NCI-H2107 (cell line): Measurements from ENCODE around the gene TNIP1.

ENCODE experiments used
- DNase-seq: peaks from one replicate; lab custom pipeline; 2025; lab: John Stamatoyannopoulos, UW

The TNIP1 gene

GRCh38 chr5:151083081-151083676, 2.3 kb upstream of the TNIP1 start:
- no peak for DNase-seq

GRCh38 chr5:151082282-151082902, 1.6 kb upstream of the TNIP1 start:
- no peak for DNase-seq

DNA sequence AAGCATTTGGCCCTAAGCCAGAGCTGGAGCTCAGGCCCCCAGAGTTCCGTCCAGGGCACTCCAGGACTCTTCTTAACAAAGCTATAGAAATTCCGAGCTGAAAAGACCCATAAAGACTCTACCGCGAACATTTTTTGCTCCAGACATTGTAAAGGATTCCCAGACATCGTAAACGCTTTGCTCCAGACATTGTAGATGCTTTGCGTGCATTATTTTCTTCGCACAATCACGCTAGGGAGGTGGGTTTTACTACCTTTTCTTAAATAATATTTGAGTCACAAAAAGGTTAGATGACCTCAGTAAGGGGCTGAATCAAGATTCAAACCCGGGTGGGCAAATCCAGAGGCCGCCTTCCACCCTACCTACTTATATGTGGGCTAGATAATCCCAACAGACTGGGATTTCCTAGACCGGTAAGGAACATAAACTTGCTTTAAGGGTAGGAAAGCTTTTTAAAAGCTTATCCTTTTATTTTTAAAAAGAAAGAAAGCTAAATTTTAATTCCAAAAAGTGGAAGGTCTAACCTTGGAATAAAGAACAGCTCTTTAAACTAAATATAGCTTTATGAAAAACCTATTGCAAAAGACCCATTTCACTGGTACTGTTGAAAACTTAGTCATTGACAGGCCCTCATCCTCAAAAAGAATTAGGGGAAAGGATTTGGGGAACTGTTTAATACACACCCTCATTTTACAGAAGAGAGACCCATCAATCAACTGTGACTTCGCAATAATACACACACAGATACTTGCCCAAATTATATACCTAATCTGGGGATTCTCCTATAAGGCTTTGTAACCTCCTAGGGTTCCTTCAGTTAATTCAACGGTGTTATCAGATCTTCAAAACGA, 822 bp upstream of the TNIP1 start:
- no peak for DNase-seq

- DNase-seq = no peak
These were observed 809 bp downstream of the TNIP1 start for GRCh38 chr5:151079838-151080612.

GRCh38 chr5:151078490-151079262, 2.2 kb downstream of the TNIP1 start:
- DNase-seq = no peak

- no peak for DNase-seq
These were observed 2.9 kb downstream of the TNIP1 start for GRCh38 chr5:151077967-151078366.

DNA sequence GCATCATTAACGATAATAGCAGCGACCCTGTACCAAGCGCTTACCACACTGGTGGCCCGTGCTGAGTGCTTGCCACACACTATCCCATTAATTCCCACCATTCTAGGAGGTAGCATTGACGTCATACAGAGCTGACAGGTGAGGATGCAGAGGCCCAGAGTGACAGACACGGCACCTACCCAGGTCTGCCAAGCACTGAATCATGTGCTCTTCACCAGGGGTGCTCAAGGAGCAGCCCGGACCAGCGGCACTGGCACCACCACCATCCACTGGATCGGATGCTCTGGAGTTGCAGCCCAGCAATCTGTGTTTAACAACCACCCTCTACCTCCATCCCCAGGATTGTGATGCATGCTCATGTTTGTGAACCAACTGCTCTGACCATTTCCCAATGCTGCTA, 3.4 kb downstream of the TNIP1 start:
- no peak for DNase-seq

- no peak for DNase-seq
These were observed 4.2 kb downstream of the TNIP1 start for GRCh38 chr5:151076616-151077015.

DNA sequence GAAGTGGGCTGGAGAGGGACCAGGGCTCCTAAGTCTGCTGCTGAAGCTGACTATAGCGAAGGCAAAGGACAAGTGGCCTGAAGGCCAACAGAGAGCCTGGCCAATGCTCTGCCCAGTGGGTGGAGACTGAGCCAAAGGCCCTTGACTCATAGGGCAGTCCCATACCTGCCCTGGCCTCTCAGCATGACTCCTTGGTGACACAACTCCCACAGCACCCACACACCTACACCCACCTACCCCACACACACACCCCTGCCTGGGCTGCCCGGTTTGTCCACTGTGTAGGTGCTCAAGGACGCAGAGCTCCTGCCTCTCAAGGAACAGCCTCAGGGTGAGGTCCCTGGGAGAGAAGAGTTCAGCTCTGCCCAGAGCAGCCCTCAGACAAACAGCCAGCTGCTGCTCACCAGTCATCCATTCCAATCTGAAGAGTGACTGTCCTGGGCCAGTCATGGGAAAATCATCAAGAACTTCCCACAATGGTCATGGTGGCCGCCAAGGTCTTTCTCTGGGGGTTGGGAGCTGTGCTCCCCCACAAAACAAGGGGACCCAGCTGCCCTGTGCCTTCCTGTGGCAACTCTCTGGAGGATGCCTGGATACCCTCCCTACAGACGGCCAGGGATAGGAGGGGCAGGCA, 5.0 kb downstream of the TNIP1 start:
- DNase-seq = no peak

GRCh38 chr5:151074557-151074956, 6.3 kb downstream of the TNIP1 start:
- no peak for DNase-seq

GRCh38 chr5:151073280-151073679, 7.6 kb downstream of the TNIP1 start:
- no peak for DNase-seq

- DNase-seq = no peak
These were observed 8.2 kb downstream of the TNIP1 start for GRCh38 chr5:151072630-151073025.

- DNase-seq = no peak
These were observed 8.8 kb downstream of the TNIP1 start for GRCh38 chr5:151071848-151072629.

DNA sequence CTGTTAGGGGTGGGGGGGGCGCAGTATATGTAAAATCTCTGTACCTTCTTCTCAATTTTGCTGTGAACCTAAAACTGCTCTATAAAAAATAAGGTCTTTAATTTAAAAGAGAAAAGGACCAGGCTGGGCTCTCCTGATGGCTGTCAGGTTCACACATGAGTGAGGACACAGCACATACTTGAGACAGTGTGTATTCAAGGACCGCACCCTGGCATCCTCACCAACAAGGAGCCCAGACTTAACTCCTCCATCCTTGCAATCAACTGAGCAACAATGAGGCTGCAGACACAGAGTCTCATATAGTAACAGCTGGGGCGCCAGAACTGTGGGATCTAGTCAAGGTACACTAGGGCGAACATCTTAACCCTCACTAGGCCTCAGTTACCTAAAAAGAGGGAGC, 9.8 kb downstream of the TNIP1 start:
- no peak for DNase-seq

DNA sequence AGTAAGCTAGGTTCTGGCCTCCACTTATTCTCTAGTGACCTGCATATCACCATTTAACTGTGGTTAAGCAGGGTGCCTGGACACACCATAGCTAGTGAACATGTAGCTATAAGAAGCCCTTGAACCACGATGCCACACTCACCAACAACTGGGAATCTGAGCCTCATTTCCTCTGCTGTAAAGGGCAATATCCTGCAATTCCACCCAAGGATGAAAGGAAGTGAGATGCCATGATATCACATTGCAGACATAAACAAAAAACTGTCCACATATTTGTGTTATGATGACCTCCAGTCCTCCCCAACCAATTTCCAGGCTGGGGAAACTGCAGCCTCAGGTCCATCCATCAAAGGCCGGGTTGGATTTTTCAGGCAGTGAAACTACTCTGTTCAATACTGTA, 10.4 kb downstream of the TNIP1 start:
- DNase-seq = no peak

GRCh38 chr5:151068433-151069197, 12.2 kb downstream of the TNIP1 start:
- DNase-seq = no peak

DNA sequence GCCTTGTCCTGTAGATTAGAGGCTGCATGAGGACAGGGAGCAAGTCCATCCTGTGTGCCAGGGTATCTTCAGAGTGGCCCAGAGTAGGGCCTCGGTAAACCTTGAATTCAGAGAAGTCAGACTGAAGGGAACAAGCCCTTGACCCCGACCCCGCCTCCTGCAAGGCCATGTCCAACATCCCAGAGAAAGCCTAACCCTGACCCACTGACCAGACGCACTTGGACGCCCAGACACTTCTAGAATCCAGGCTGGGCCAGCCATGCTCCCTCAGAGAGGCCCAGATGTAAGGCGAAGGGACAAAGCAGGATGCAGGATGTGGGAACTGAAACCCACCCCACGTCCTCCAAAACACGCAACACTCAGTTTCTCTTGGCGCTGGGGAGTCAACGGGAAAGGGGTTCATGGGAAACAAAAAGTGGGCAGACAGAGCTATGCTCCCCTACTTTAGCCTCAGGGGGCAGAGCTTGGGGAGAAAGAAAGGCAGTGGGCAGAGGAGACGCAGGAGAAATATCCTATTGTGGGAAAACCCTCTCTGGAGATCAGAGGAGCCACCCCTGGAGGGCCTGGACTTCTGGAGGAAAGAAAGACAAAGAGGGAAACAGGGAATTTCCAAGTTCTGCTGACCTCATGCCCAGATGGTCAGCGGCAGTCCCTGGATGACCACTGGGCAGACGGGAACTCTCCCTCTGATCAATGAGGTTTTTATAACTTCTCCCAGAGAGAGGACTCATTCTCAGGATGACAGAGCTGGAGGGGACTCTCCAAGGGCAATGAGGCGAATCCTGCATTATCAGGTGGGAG, 13.0 kb downstream of the TNIP1 start:
- no peak for DNase-seq

GRCh38 chr5:151066920-151067319, 13.9 kb downstream of the TNIP1 start:
- DNase-seq = no peak

GRCh38 chr5:151065609-151066008, 15.2 kb downstream of the TNIP1 start:
- DNase-seq = no peak
